Fibroblast of villous mesenchyme (primary cell): ENCODE data around the gene MED16. TPM values are rescaled to one million over a fixed set of nuclear protein-coding genes. Genes with fewer than 3 reads are reported as not detected.
A peak's percentile ranks its signal among the peaks of the same experiment; 100 is the strongest.

Source experiments
- DNase-seq: peaks from one replicate; pipeline ENCODE4 v3.0.0-alpha.2; 2010; ENCODE audit warnings: low read depth
- H3K4me3 ChIP-seq: 2 replicates; pipeline ENCODE4 v1.5.1; 2011; ENCODE audit warnings: low read depth, mild to moderate bottlenecking, low read length
- CTCF ChIP-seq: IDR thresholded peaks from 2 replicates; pipeline ENCODE4 v1.5.1; 2012; ENCODE audit warnings: low read depth, mild to moderate bottlenecking, low read length; ENCODE audit not compliant: insufficient read depth
- total RNA-seq: library from RNA; depleted of rRNA; stranded (reverse); fragments of >200 nt; gene quantifications from 2 replicates; pipeline ENCODE4 v1.2.3, GENCODE V29; 2012

Gene MED16
- total RNA-seq, 1 donor, result 26.8 TPM

GRCh38 chr19:906480-906879, 13.5 kb upstream of the MED16 start:
- no peak for DNase-seq
- no peak for TF ChIP-seq CTCF

GRCh38 chr19:904545-904944, 11.6 kb upstream of the MED16 start:
- no peak for TF ChIP-seq CTCF
- DNase-seq, result no peak
- H3K4me3 ChIP-seq, result no peak overlapping the region

More at GRCh38 chr19:906480-906879, 13.5 kb upstream of the MED16 start:
- H3K4me3 ChIP-seq, result no peak overlapping the region

GRCh38 chr19:903266-903797, 10.3 kb upstream of the MED16 start:
- DNase-seq, result peak; percentile 31
- H3K4me3 ChIP-seq, result no peak overlapping the region
- TF ChIP-seq CTCF, result no peak

GRCh38 chr19:902446-903226, 9.6 kb upstream of the MED16 start:
- no peak for DNase-seq
- no peak for TF ChIP-seq CTCF
- no peak overlapping the region for H3K4me3 ChIP-seq

- H3K4me3 ChIP-seq, result no peak overlapping the region
- TF ChIP-seq CTCF, result no peak
- no peak for DNase-seq
These were observed 9.0 kb upstream of the MED16 start for GRCh38 chr19:902093-902370.

GRCh38 chr19:901216-902092, 8.5 kb upstream of the MED16 start:
- no peak for DNase-seq
- no peak overlapping the region for H3K4me3 ChIP-seq
- TF ChIP-seq CTCF, result no peak
